Hematopoietic multipotent progenitor cell treated with erythropoietin and hydrocortisone succinate and interleukin-3 and kit ligand, for 8 days (in vitro differentiated cells): ENCODE measurements around the gene FNBP1L.

Source experiments
- DNase-seq: peaks from one replicate; pipeline ENCODE4 v3.0.0-alpha.2; 2015

Gene FNBP1L

GRCh38 chr1:93447481-93448291 is at the start of gene FNBP1L:
Gene FNBP1L, plus strand, starts transcription at chr1:93448118. Its CDS starts 164 bp downstream, at chr1:93448282.
- DNase-seq: peak; percentile 66

DNA sequence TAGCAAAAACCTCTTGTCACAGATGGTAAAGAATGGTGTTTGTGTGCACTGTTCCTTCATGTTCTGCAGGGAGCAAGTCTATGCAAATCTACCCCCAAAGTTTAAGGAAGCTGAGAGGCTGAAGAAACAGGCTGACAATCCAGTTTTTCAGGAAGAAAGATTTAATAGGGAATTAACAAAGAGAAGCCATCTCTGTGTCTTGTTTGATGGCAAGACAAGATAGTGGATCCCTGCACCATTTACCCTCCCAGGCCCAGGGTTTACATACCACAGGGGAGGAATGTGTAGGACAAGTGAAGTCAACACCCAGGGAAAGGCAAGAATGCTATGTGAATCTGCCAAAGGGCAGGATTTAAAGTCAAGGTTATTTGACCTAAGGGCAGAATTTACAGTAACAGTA is 48.1 kb upstream of the FNBP1L start:
- no peak for DNase-seq

- DNase-seq: no peak
Measured at GRCh38 chr1:93408203-93408602, 39.7 kb upstream of the FNBP1L start.

- no peak for DNase-seq
Measured at GRCh38 chr1:93411000-93411399, 36.9 kb upstream of the FNBP1L start.

DNA sequence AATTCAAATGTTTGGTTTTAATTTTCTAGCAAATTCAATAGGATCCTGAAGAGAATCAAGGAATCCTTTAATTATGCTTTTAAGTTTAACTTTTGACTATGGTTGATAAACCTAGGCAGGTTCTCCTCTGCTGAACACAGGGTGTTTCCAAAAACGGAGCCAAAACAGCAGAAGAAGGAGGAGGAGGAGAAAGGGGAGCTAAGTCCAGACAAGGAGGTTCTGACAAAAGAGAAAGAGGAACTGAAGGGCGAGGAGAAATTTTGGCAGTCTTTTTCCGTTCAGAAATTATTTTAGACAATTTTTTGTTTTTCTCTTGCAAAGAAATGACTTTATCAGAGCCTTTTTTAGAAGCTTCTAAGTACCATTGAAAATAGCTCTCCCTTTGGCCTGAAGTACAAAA is 33.2 kb upstream of the FNBP1L start:
- DNase-seq: no peak

DNA sequence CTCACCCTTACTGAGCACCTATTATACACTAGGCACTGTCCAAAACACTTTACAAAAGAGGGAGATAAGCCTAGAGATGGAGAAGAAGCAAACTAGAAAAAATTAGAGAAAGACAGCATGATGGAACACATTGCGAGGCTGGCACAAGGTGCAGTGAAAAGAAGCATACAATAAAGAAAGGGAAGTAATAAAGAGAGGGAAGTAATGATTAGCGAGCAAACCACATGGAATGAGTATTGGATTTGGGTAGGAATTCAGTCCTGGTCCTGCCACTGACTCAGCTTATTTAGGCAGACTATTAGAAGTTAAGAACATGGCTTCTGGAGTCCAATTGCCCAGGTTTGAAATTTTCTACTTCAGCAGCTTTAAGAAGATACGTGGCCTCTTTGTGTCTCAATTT is 32.6 kb upstream of the FNBP1L start:
- no peak for DNase-seq

- DNase-seq: no peak
Measured at GRCh38 chr1:93416183-93416582, 31.7 kb upstream of the FNBP1L start.

DNA sequence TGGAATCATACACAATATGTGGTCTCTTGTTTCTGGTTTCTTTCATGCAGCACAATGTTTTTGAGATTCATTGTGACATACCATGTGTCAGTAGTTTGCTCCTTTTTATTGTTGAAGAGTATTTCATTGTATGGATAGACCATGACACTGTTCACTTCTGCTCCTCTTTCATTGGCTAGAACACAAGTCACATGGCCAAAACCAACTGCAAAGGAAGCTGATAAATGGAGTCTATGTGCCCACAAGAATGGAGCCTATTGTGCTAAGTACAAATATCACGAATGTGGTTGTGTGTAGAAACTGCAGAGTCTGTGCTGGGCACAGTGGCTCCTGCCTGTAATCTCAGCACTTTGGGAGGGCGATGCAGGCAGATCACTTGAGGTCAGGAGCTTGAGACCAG is 28.6 kb upstream of the FNBP1L start:
- no peak for DNase-seq

GRCh38 chr1:93420400-93420799 is 27.5 kb upstream of the FNBP1L start:
- no peak for DNase-seq

DNA sequence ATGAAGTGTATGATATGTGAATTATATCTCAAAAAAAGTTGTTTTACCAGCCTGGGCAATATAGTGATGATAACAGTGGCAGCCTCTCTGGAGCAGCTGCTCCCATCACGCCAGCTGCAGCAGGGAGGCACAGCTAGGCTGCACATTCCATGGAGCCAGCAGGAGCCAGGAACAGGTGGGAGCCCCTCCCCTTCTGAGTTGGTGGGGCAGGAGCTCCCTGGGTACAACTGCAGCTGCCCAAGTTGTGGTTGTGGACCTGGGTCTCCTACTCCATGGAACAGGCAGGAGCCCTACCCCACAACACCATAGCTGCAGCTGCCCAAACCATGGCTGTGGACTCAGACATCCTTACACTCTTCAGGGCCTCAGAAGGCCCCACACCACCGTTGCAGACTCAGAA is 21.7 kb upstream of the FNBP1L start:
- DNase-seq: no peak

DNA sequence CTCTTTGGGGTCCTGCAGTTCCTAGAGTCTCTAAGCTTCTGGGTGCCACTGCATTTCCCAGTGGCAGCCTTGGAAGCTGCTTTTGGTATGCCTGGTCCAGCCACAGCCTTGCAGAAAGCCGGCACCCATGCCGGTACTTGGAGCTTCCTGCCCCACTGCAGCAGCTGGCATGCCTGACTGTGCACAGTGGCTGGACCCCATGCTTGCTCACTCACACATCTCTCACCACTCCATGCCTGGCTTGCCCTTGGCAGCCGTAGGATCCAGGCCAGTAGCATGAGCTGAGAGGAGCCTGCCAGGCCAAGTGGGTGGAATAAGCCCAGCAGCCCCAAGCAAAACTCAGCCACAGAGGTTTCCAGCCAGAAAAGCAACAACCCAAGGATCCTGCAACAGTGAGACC is 20.3 kb upstream of the FNBP1L start:
- no peak for DNase-seq

GRCh38 chr1:93433407-93433961 is 14.4 kb upstream of the FNBP1L start:
- no peak for DNase-seq

DNA sequence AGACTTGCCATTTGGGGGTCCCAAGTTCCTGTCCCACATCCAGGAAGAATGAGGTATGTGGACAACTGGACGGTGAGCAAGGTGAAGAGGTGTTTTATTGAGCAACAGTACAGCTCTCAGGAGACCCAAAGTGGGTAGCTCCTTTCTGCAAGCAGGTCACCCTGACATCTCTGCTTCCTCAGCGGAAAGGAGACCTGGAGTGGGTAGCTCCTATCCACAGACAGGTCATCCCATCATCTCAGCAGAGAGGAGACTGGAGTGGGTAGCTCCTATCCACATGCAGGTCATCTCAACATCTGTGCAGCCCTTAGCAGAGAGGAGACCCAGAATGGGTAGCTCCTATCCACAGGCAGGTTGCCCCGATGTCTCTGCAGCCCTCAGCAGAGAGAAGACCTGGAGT is 13.8 kb upstream of the FNBP1L start:
- DNase-seq: no peak

- no peak for DNase-seq
Measured at GRCh38 chr1:93434987-93435386, 12.9 kb upstream of the FNBP1L start.

DNA sequence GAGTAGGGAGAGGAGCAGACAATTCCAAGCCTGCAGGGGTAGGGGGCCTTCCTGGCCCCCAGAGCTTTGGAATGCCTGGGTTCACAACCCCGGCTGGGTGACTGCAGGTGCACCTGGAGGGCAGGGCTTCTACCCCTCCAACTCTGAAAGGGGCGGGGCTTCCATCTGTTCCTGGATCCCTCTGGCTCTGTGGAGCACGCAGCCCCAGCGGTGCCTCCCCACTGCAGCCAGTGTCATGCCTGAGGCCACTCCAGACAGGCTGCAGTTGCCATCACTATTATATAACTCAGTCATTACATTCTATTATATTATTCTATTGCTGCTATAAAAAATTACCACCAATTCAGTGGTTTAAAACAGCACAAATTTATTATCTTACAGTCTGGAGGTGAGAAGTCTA is 12.5 kb upstream of the FNBP1L start:
- no peak for DNase-seq

GRCh38 chr1:93436496-93436895 is 11.4 kb upstream of the FNBP1L start:
- no peak for DNase-seq

GRCh38 chr1:93437976-93438605 is 9.8 kb upstream of the FNBP1L start:
- DNase-seq: peak; percentile 76

- DNase-seq: no peak
Measured at GRCh38 chr1:93438716-93439115, 9.2 kb upstream of the FNBP1L start.

DNA sequence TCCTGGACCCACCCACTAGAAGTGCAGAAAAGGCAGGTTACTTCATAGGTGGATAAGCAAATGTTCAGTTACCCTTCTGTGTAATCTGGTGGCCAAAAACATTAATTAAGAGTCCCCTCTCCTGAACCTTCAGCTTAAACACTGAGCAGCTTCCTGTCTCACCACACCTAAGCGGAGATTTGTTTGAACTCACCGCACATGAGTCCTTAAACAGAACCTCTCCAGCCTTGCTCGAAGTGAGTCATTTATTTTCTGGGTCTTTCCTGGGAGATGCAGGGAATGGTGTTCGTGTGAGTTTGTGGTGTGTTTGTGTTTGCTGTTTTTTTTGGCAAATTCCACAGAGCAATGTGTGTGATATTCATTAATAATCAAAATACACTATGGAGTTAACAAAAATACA is 7.6 kb upstream of the FNBP1L start:
- no peak for DNase-seq

- DNase-seq: no peak
Measured at GRCh38 chr1:93440706-93441105, 7.2 kb upstream of the FNBP1L start.

DNA sequence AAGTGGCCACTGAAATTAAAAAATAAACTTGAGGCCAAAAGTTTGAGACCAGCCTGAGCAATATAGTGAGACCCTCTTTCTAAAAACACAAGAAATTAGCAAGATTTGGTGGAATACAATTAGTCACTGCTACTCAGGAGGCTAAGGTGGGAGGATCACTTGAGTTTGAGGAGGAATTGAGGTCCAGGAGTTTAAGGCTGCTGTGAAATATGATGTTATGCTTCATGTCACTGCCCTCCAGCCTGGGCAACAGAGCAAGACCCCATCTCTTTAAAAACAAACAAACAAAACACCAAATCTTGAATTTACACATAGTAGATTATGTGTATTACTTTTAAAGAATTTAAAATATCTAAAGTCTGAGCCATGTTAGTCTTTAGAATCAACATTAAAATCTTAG is 6.3 kb upstream of the FNBP1L start:
- DNase-seq: no peak

GRCh38 chr1:93442008-93442666 is 5.8 kb upstream of the FNBP1L start:
- DNase-seq: peak; percentile 96

GRCh38 chr1:93442741-93443140 is 5.2 kb upstream of the FNBP1L start:
- DNase-seq: no peak

GRCh38 chr1:93443454-93443853 is 4.5 kb upstream of the FNBP1L start:
- peak; percentile 43 for DNase-seq
